Ecto neural progenitor cell (in vitro differentiated cells): ENCODE measurements around the gene BCAN.

Experiments
- DNase-seq: peaks from one replicate; pipeline ENCODE4 v3.0.0-alpha.2; 2018; ENCODE audit warnings: low spot score

Gene BCAN

GRCh38 chr1:156660752-156661112 is 18.8 kb downstream of the BCAN start:
- DNase-seq = no peak

GRCh38 chr1:156662005-156662799 is 20.3 kb downstream of the BCAN start:
- DNase-seq = no peak

- DNase-seq = no peak
Observed at GRCh38 chr1:156662800-156663055, 20.8 kb downstream of the BCAN start.

- no peak for DNase-seq
Observed at GRCh38 chr1:156663178-156663577, 21.3 kb downstream of the BCAN start.

GRCh38 chr1:156664046-156664766 is 22.3 kb downstream of the BCAN start:
- DNase-seq = no peak

- no peak for DNase-seq
Observed at GRCh38 chr1:156664767-156665411, 23.0 kb downstream of the BCAN start.

GRCh38 chr1:156665539-156665938 is 23.6 kb downstream of the BCAN start:
- DNase-seq = no peak

GRCh38 chr1:156666862-156667609 is 25.1 kb downstream of the BCAN start:
- DNase-seq = no peak

- no peak for DNase-seq
Observed at GRCh38 chr1:156667610-156667967, 25.7 kb downstream of the BCAN start.

GRCh38 chr1:156667968-156668709 is 26.2 kb downstream of the BCAN start:
- DNase-seq = no peak

- no peak for DNase-seq
Observed at GRCh38 chr1:156668801-156669637, 27.1 kb downstream of the BCAN start.

- DNase-seq = no peak
Observed at GRCh38 chr1:156669794-156670193, 27.9 kb downstream of the BCAN start.

- no peak for DNase-seq
Observed at GRCh38 chr1:156670359-156670758, 28.4 kb downstream of the BCAN start.

GRCh38 chr1:156670791-156671190 is 28.9 kb downstream of the BCAN start:
- no peak for DNase-seq

- no peak for DNase-seq
Observed at GRCh38 chr1:156671804-156672203, 29.9 kb downstream of the BCAN start.

GRCh38 chr1:156673387-156674121 is 31.6 kb downstream of the BCAN start:
- peak; percentile 95 for DNase-seq

GRCh38 chr1:156675210-156676113 is 33.5 kb downstream of the BCAN start:
- peak; percentile 73 for DNase-seq

- no peak for DNase-seq
Observed at GRCh38 chr1:156676114-156676819, 34.4 kb downstream of the BCAN start.
